OCI-M2 (cell line): Measurements from ENCODE around the gene RNGTT.

Experiments
- DNase-seq: peaks from one replicate; lab custom pipeline; 2025; ENCODE audit not compliant: unreplicated experiment; lab: John Stamatoyannopoulos, UW

Gene RNGTT

GRCh38 chr6:88669475-88669874, 293.9 kb downstream of the RNGTT start:
- DNase-seq: no peak

GRCh38 chr6:88666901-88667300, 296.5 kb downstream of the RNGTT start:
- DNase-seq: no peak

DNA sequence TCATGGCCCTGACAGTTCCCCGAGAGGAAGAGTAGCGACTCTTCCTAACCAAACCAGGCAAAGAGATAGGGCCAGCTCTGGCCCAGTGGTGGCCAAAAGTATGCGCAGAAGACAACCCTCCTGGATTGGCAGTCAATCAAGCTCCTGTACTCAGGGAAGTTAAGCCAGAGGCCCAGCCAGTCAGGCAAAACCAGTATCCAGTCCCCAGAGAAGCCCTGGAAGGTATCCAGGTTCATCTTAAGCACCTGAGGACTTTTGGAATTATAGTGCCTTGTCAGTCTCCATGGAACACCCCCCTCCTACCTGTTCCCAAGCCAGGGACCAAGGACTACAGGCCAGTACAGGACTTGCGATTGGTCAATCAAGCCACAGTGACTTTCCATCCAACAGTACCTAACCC, 298.3 kb downstream of the RNGTT start:
- no peak for DNase-seq

DNA sequence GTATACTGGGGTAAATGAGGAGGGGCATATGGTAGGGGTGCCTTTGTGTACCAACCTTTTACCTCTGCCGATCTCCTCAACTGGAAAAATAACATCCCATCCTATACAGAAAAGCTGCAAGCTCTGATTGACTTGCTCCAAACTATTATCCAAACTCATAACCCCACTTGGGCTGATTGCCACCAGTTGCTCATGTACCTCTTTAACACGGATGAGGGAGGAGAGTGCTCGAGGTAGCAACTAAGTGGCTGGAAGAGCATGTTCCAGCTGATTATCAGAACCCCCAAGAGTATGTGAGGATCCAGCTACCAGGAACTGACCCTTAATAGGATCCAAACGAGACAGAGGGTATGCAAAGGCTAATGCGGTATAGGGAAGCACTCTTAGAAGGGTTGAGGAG, 299.6 kb downstream of the RNGTT start:
- no peak for DNase-seq

DNA sequence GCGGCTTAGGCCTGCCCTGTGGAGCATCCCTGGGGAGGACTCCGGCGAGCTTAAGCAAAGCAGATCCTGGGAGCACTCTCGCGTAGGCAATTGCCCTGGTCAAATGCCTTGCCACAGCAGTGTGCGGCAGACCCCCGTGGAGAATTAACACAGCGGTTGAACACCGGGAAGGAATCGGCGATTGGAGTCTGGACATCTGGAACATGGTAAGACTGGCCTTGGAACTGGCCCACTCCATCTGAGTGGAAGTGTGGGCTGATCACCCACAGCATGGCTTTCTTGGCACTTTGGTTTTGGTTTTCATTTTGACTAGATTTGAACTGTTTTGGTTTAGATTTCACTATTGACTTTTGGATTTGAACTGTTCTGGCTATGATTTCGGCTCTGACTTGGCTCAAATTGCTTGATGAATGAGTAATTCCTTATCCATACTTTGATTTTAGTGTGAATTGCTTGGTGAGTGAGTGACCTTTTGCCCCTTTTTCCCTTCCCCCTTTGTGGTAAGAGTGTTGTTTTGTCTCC, 300.7 kb downstream of the RNGTT start:
- no peak for DNase-seq

DNA sequence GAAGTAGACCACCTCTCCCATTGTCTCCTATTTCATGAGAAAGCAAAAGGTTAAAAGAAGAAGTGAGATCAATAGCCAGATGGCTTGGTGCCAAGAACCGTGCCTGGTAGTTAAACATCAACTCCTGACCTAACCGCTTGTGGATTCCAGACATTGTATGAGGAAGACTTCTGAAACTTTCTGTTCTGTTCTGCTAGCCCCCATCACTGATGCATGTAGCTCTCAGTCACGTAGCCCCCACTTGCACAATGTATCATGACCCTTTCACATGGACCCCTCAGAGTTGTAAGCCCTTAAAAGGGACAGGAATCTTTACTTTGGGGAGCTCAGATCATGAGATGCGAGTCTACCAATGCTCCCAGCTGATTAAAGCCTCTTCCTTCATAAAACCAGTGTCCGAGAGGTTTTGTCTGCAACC, 301.2 kb downstream of the RNGTT start:
- no peak for DNase-seq

GRCh38 chr6:88661136-88661535, 302.3 kb downstream of the RNGTT start:
- no peak for DNase-seq

- DNase-seq: no peak
These were observed 307.8 kb downstream of the RNGTT start for GRCh38 chr6:88655586-88655985.

- DNase-seq: no peak
These were observed 309.5 kb downstream of the RNGTT start for GRCh38 chr6:88653936-88654335.

GRCh38 chr6:88651400-88651799, 312.0 kb downstream of the RNGTT start:
- no peak for DNase-seq

- DNase-seq: no peak
These were observed 312.4 kb downstream of the RNGTT start for GRCh38 chr6:88650979-88651378.

GRCh38 chr6:88650029-88650619, 313.3 kb downstream of the RNGTT start:
- no peak for DNase-seq

GRCh38 chr6:88641178-88641903, 322.1 kb downstream of the RNGTT start:
- DNase-seq: no peak

DNA sequence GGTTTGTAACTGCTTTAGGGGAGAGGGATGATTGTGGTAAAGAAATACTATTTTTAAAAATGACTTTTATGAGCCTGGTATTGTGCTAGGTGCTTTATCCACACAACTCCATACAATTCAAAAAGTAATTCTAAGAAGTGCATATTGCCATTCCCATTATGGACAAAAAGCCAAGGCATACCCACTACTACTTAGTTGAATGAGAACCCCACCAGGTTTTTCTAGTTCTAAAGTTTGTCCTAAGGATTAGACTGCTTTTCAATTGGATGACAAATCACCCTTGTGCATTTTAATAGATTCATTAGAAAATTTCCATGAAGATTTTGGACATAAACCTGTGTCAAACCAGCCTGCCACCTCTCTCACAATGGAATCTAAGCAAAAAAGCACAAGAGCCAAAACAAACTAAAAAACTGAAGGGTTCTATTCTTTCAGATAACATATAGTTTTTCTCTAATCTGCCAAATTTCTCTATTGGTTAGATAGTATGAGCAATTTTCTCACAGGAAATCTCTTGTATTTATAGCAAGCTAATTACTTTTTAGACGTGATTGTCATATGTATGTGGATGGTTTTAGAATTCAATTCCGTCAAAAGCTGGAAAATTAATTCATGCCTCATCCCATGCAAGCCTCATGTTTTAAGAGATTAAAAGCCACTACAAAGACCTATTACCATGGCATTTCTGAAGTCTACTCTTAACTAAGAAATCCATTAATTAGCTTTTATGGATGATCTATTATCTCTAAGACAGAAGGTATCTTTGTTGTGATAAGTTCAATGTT, 325.5 kb downstream of the RNGTT start:
- no peak for DNase-seq

DNA sequence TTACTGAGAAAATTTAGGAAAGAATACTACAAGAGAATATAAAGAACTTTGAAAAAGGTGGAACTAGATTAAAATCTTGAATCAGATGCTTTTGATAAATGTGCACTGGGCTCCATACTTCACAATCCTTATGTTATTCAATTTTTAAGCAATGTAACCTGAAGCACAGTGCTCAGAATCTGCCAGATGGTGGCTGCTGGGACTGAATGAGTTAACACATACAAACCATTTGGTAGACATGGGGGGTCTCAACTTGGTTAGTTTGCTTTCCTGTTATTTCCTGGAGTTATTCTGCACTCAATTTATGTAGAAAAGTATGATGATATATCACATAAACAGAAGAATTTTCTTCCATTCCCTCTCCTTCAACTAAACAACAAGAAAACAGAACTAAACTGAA, 326.5 kb downstream of the RNGTT start:
- DNase-seq: no peak

DNA sequence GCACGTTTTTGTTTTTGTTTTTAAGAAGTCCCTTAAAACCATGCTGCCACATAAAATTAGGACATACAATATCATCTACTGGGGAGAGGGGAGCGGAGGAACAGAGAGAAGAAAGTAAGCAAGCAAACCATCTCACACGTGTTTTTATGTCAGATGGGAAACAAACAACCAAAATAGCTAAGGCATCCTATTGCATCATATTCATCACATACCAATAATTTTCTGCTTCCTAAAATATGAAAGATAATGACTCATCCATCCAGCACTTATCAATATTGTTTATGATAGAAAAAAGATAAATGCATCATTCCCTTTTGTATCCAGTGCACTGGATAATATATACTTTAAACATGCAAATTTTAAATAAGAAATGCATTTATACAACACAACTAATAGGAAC, 329.6 kb downstream of the RNGTT start:
- no peak for DNase-seq

- DNase-seq: no peak
These were observed 331.6 kb downstream of the RNGTT start for GRCh38 chr6:88631830-88632229.

DNA sequence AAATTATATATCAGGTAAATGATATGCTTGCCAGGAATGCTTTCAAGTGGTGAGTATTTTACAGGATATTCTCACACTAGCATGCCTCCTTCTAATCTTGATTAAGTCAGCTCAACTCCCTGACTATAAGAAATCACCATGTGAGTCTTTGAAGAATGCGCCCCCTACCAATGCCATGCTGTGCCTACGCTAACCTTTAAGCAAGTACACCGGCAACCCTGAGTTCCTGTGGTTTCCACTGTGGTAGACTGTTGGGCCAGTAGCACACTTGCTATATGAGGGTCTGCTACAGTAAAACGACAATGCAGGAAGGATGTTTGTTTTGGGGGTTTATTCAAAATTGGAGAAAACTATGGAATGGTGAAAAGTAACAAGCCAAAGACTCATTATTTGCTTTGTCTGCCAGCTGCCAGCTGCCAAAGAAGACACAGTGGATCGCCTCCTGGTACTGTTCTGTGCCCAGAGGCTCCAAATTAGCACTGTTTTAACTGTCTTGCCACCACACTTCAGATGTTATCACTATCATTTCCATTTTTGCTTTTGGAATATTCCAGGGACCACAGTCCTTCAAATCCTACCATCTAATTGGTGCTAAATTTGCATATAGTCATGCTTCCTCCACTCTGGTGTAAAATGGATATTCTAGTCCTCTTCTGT, 333.5 kb downstream of the RNGTT start:
- no peak for DNase-seq

- DNase-seq: no peak
These were observed 337.0 kb downstream of the RNGTT start for GRCh38 chr6:88626460-88626859.

- DNase-seq: no peak
These were observed 339.9 kb downstream of the RNGTT start for GRCh38 chr6:88623531-88623930.

DNA sequence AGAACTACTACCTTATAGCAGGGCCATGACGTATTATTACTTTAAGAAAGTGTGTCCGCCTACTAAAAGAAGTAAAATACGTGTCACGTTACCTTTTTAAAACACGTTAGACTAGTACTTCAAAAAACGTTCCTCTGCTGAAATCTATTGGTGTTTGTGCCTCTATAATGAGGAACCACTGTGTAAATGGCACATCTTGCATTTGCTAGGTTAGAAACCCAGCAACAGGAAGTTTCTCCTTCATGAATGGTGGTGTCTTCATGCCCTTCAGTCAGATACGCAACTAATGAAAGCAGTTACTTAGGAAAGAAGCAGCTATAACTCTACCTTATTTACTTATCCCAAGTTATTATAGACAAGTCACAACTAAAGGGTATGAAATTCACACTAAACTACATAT, 343.5 kb downstream of the RNGTT start:
- DNase-seq: no peak
